ENCODE data around the gene IVNS1ABP. TPM values are rescaled to one million over a fixed set of nuclear protein-coding genes. Genes with fewer than 3 reads are reported as not detected.
A peak's percentile ranks its signal among the peaks of the same experiment; 100 is the strongest.

Gene IVNS1ABP
- total and polyA plus RNA-seq, 9 of the 15 experiments (the other 6 are each of a cell fraction or from before 2014, with no cell fraction given), result 30.6 to 126 (median 77.7) TPM

- peak; percentile 15 to 39; a peak in 1 of 4 replicates for TF ChIP-seq MLLT1 (IDR thresholded peaks at IDR 0.05)
- no peak for TF ChIP-seq IFI16 (CRISPR knock-in tag; IDR thresholded peaks at IDR 0.05)
- TF ChIP-seq MXI1 (IDR thresholded peaks at IDR 0.05; ENCODE audit: low read depth, low read length), result peak; percentile 93
- no peak for TF ChIP-seq ILF3 (IDR thresholded peaks at IDR 0.05; ENCODE audit: borderline replicate concordance)
- TF ChIP-seq NR1H2 (CRISPR knock-in tag; IDR thresholded peaks at IDR 0.05), result no peak; the same call in none of the 2 replicates
- TF ChIP-seq PRDM10 (IDR thresholded peaks at IDR 0.05; ENCODE audit: partially characterized antibody), result peak; percentile 76
- TF ChIP-seq FOXA1 (IDR thresholded peaks at IDR 0.05; ENCODE audit: borderline replicate concordance), result no peak
- TF ChIP-seq ZNF586 (CRISPR knock-in tag; conservative IDR thresholded peaks at IDR 0.05), result no peak
- peak in 1 of 2 experiments; percentile 60; a peak in 2 of 4 replicates for TF ChIP-seq TRIM24 (IDR thresholded peaks at IDR 0.05)
- TF ChIP-seq CHCHD3 (CRISPR knock-in tag; IDR thresholded peaks at IDR 0.05), result no peak
- peak; percentile 86 for TF ChIP-seq ZBTB26 (CRISPR knock-in tag; IDR thresholded peaks at IDR 0.05)
- TF ChIP-seq FOXM1 (IDR thresholded peaks at IDR 0.05; ENCODE audit: low read depth), result no peak
- no peak for TF ChIP-seq FOXM1 (CRISPR knock-in tag; IDR thresholded peaks at IDR 0.05; ENCODE audit: low read depth)
- TF ChIP-seq ETS1 (conservative IDR thresholded peaks at IDR 0.05; ENCODE audit: control insufficient read depth, low read depth, low read length), result no peak; the same call in 1 of the 2 replicates
- TF ChIP-seq KLF16 (IDR thresholded peaks at IDR 0.05), result peak; percentile 7; the same call in 1 of the 2 replicates
- TF ChIP-seq ZNF311 (CRISPR knock-in tag; IDR thresholded peaks at IDR 0.05), result no peak
- TF ChIP-seq GATAD2B (IDR thresholded peaks at IDR 0.05; ENCODE audit: borderline replicate concordance), result peak; percentile 67; the same call in 1 of the 2 replicates
- TF ChIP-seq IRF1 (CRISPR knock-in tag; IDR thresholded peaks at IDR 0.05; ENCODE audit: borderline replicate concordance), result no peak
- peak; percentile 35; the same call in 1 of the 2 replicates for TF ChIP-seq GTF2E2 (tag; IDR thresholded peaks at IDR 0.05)
These were observed at the start of gene IVNS1ABP (continued) for GRCh38 chr1:185317034-185317885.
